Glutamatergic neuron (in vitro differentiated cells): Measurements from ENCODE around the gene L1CAM. TPM values are rescaled to one million over a fixed set of nuclear protein-coding genes. Genes with fewer than 3 reads are reported as not detected.

Experiments used
- DNase-seq: peaks from one replicate; pipeline ENCODE4 v3.0.0; 2022
- H3K27ac Mint-ChIP-seq: one replicate; pipeline ENCODE4 v1.8.0; 2020; ENCODE audit warnings: mild to moderate bottlenecking, mixed read lengths, inconsistent platforms; ENCODE audit not compliant: unreplicated experiment
- H3K27me3 Mint-ChIP-seq: one replicate; pipeline ENCODE4 v1.8.0; 2020; ENCODE audit warnings: mild to moderate bottlenecking, moderate library complexity, mixed read lengths, inconsistent platforms; ENCODE audit not compliant: unreplicated experiment
- H3K36me3 Mint-ChIP-seq: one replicate; pipeline ENCODE4 v1.8.0; 2020; ENCODE audit warnings: mild to moderate bottlenecking, mixed read lengths, inconsistent platforms; ENCODE audit not compliant: unreplicated experiment
- H3K4me1 Mint-ChIP-seq: one replicate; pipeline ENCODE4 v1.8.0; 2020; ENCODE audit warnings: mild to moderate bottlenecking, low read depth, mixed read lengths, inconsistent platforms; ENCODE audit not compliant: unreplicated experiment
- H3K4me3 Mint-ChIP-seq: one replicate; pipeline ENCODE4 v1.8.0; 2020; ENCODE audit warnings: mild to moderate bottlenecking, mixed read lengths, inconsistent platforms; ENCODE audit not compliant: unreplicated experiment
- H3K9me3 Mint-ChIP-seq: one replicate; pipeline ENCODE4 v1.8.0; 2020; ENCODE audit warnings: mild to moderate bottlenecking, moderate library complexity, mixed read lengths, inconsistent platforms; ENCODE audit not compliant: unreplicated experiment
- total RNA-seq: library from RNA; stranded (reverse); fragmentation: NEBNext Ultra II Directional; extraction: Animal tissue kit (Norgen Biotek cat#: 25700); gene quantifications from one replicate; pipeline ENCODE4 v1.2.1, GENCODE V29; 2021; ENCODE audit not compliant: unreplicated experiment
- TF ChIP-seq, protein P1 (sequence below): fragments of 200-600 bp; sonication (generic); IDR thresholded peaks from one replicate; pipeline ENCODE4 v1.5.0; 2021; ENCODE audit not compliant: partially characterized antibody, unreplicated experiment

The L1CAM gene
- total RNA-seq, 1 donor from 2014 or later: 925 TPM

DNA sequence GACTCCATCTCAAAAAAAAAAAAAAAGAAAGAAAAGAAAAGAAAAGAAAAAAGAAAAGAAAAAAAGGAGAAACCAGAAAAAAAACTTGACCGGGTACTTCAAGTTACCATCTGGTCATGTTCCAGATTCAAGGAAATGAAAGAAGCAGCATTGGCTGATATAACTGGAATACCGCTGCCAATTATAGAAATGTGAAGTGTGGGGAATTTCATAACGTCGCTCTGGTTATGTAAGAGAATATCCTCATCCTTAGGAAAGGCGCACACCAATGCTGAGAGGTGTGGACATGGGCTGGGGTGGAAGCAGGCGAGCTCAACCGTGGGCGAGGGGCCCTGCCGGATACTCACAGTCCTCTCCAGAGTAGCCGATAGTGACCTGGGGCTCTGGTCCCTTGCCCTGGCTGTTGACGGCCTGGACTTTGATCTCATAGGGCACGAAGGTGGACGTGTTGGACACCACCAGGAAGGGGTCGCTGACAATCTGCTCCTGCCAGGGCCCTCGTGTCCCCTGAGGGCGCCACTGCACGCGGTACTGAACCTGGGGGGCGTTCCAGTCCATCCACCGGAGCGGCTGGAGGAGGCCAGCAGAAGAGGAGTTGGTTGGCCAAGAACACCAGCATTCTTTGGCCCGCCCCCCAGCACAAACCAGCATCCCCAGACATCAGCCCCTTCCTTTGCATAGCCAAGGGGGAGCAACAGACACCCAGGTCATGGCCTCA is 19.5 kb downstream of the L1CAM start:
- TF ChIP-seq, protein P1, sequence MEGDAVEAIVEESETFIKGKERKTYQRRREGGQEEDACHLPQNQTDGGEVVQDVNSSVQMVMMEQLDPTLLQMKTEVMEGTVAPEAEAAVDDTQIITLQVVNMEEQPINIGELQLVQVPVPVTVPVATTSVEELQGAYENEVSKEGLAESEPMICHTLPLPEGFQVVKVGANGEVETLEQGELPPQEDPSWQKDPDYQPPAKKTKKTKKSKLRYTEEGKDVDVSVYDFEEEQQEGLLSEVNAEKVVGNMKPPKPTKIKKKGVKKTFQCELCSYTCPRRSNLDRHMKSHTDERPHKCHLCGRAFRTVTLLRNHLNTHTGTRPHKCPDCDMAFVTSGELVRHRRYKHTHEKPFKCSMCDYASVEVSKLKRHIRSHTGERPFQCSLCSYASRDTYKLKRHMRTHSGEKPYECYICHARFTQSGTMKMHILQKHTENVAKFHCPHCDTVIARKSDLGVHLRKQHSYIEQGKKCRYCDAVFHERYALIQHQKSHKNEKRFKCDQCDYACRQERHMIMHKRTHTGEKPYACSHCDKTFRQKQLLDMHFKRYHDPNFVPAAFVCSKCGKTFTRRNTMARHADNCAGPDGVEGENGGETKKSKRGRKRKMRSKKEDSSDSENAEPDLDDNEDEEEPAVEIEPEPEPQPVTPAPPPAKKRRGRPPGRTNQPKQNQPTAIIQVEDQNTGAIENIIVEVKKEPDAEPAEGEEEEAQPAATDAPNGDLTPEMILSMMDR: no peak
- no peak overlapping the region for H3K4me3 Mint-ChIP-seq

DNA sequence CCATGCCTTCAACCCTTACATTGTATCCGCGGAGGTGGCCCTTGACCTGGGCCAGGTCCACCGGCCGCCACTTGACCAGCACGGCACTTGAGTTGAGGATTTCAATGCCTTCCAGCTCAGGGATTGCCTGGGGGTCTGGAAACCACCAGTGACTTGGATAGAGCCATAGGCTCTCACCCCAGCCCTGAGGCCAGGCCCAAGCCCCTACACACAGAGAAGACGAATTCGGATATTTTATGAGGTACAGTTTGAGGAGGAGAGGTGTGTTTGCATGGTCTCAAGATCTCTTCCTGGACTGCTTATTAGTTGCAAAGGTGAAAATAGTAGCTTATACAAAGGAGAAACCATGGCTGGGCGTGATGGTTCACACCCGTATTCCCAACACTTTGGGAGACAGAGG is 20.3 kb downstream of the L1CAM start:
- no peak for DNase-seq
- H3K4me3 Mint-ChIP-seq: no peak overlapping the region
- peaks cover 2% of the 10 kb centered on the region for H3K4me1 Mint-ChIP-seq
- no peak overlapping the region for H3K27ac Mint-ChIP-seq
- TF ChIP-seq, protein P1: no peak
- H3K9me3 Mint-ChIP-seq: peaks cover 5% of the 10 kb centered on the region
- peaks cover 7% of the 10 kb centered on the region for H3K27me3 Mint-ChIP-seq
- H3K36me3 Mint-ChIP-seq: no peaks in the 10 kb centered on the region

More for the DNA sequence above, 19.5 kb downstream of the L1CAM start:
- Mint-ChIP-seq H3K27ac (no peak overlapping the region), H3K4me1 (peaks cover 3% of the 10 kb centered on the region), H3K9me3 (peaks cover 4% of the 10 kb centered on the region), H3K27me3 (peaks cover 7% of the 10 kb centered on the region), H3K36me3 (no peaks in the 10 kb centered on the region)
- no peak for DNase-seq

DNA sequence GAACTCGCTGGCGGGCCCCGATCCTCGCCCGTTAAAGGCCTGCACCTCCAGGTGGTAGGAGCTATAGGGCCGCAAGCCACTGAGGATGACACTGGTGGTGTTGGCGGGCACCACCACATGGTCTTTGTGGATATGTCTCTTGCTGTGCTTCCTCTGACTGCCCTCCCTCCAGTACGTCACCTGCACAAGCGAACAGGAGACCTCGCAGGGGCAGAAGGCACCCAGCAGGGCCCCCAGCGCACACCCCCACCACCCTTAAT is 20.7 kb downstream of the L1CAM start:
- peaks cover 5% of the 10 kb centered on the region for H3K27me3 Mint-ChIP-seq
- TF ChIP-seq, protein P1: no peak
- no peak overlapping the region for H3K4me3 Mint-ChIP-seq
- H3K27ac Mint-ChIP-seq: no peak overlapping the region
- peaks cover 6% of the 10 kb centered on the region for H3K9me3 Mint-ChIP-seq
- no peak for DNase-seq
- no peaks in the 10 kb centered on the region for H3K36me3 Mint-ChIP-seq
- no peaks in the 10 kb centered on the region for H3K4me1 Mint-ChIP-seq

DNA sequence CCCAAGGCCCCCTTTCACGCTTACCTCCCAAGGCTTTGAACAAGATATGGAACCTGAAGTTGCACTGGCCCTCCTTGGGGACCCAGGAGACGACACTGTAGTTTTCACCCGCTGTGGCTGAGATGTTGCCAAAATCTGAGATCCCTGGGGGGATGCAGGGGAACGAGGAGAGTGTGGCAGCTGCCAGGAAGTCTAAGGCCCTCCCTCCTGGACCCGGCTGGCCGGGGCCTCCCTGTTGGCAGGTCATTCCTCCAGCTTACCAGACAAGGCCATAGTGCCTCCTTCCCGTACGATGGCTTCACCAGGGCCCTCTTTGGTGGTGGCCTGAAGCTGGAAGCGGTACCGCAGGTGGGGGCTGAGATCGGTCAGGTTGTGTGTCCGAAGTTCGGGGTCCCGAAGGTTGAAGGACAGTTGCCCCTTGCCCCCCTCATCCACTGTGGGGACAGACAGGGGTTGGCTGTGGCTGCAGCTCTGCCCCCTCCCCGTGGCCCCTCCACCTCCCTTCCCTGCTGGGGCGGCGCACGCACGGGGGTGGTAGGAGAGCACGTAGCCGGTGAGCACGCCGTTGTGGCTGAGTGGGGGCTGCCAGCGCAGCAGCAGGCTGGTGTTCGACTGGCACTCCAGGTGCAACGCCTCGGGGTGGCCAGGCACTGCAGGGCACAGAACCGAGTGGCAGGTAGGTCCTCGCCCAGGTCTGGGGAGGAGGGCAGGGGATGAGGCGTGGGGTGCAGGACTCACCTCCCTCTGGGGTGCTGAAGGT is 21.2 kb downstream of the L1CAM start:
- TF ChIP-seq, protein P1: no peak
- H3K4me1 Mint-ChIP-seq: no peaks in the 10 kb centered on the region
- no peaks in the 10 kb centered on the region for H3K36me3 Mint-ChIP-seq
- DNase-seq: no peak
- no peak overlapping the region for H3K4me3 Mint-ChIP-seq
- H3K9me3 Mint-ChIP-seq: peaks cover 6% of the 10 kb centered on the region
- no peak overlapping the region for H3K27ac Mint-ChIP-seq
- H3K27me3 Mint-ChIP-seq: peaks cover 5% of the 10 kb centered on the region

DNA sequence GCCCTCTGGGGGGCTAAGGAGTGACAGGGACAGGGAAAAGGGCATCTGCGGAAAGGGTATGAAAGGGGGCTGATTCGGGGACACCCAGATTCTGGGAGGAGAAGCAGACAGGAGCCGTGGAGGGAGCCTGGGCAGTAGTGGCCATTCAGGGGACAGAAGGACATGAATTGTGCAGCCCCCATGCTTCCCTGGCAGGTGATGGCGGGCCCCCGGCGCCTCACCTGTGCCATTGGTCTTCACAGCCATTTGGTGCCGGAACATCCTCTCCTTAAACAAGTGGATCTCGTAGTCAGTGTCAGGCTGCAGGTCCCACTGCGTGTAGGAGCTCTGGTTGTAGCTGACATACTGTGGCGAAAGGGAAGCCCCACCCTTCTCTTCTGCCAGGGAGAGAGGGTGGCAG is 21.9 kb downstream of the L1CAM start:
- Mint-ChIP-seq H3K27me3 (peaks cover 3% of the 10 kb centered on the region), H3K36me3 (no peaks in the 10 kb centered on the region), H3K4me3 (no peak overlapping the region), H3K4me1 (no peaks in the 10 kb centered on the region), H3K9me3 (peaks cover 8% of the 10 kb centered on the region), H3K27ac (no peak overlapping the region)
- no peak for DNase-seq
- TF ChIP-seq, protein P1: no peak
